Measurements from ENCODE around the gene NCKAP5L.

The NCKAP5L gene

GRCh38 chr12:49791700-49792099 lies 36.5 kb downstream of the NCKAP5L start:
- no peaks in the 10 kb centered on the region for H3K9me3 ChIP-seq (ENCODE audit: insufficient read depth, low read depth, low read length)
- no CpG with 5 or more reads among the region's 23 CpGs for WGBS (ENCODE audit: extremely low coverage, insufficient coverage, insufficient read length)
- H2BK120ac ChIP-seq (ENCODE audit: insufficient read depth, low read length, poor library complexity): no peak overlapping the region
- H3K27me3 ChIP-seq (ENCODE audit: insufficient read depth, low read length): no peaks in the 10 kb centered on the region
- H3K4me2 ChIP-seq (ENCODE audit: low read length): no peak overlapping the region
- no peak for DNase-seq
- H3K4me3 ChIP-seq (ENCODE audit: low read depth, low read length): no peak overlapping the region
- H2AK5ac ChIP-seq (ENCODE audit: low read length): no peak overlapping the region
- H2BK5ac ChIP-seq (ENCODE audit: low read depth, low read length, poor library complexity): no peak overlapping the region
- no peak overlapping the region for H2AFZ ChIP-seq (ENCODE audit: insufficient read depth, low read length, poor library complexity)
- peaks cover 41 to 47% of the 10 kb centered on the region in 2 experiments for H3K36me3 ChIP-seq (ENCODE audit: control insufficient read depth in 1 of 2, insufficient read depth in 2 of 2, low read length in 2 of 2)
- H4K8ac ChIP-seq (ENCODE audit: low read depth, low read length): no peak overlapping the region
- no peak overlapping the region for H3K9ac ChIP-seq (ENCODE audit: low read length)
- H3K79me1 ChIP-seq (ENCODE audit: low read length): no peaks in the 10 kb centered on the region
- no peak overlapping the region for H3K27ac ChIP-seq (ENCODE audit: low read depth, low read length)
- no peak overlapping the region for H3K14ac ChIP-seq (ENCODE audit: low read length)
- H2BK12ac ChIP-seq (ENCODE audit: low read length): no peak overlapping the region
- no peaks in the 10 kb centered on the region for H3K79me2 ChIP-seq (ENCODE audit: control insufficient read depth, insufficient read depth, low read length, poor library complexity)
- H3K23ac ChIP-seq (ENCODE audit: low read length): no peak overlapping the region
- H3K4me1 ChIP-seq (ENCODE audit: control insufficient read depth in 1 of 2, insufficient read depth in 2 of 2, low read length in 2 of 2): no peaks in the 10 kb centered on the region
- H4K12ac ChIP-seq (ENCODE audit: low read depth, low read length): no peak overlapping the region
- H4K91ac ChIP-seq (ENCODE audit: low read depth, low read length): no peak overlapping the region
- no peak overlapping the region for H3K18ac ChIP-seq (ENCODE audit: low read length)
- no peak overlapping the region for H3K4ac ChIP-seq (ENCODE audit: low read depth, low read length)

- DNase-seq: no peak
- Histone ChIP-seq H3K27me3 (ENCODE audit: insufficient read depth, low read length) (no peaks in the 10 kb centered on the region), H3K9me3 (ENCODE audit: insufficient read depth, low read depth, low read length) (no peaks in the 10 kb centered on the region), H4K12ac (ENCODE audit: low read depth, low read length) (no peak overlapping the region), H3K4me3 (ENCODE audit: low read depth, low read length) (no peak overlapping the region), H3K79me1 (ENCODE audit: low read length) (no peaks in the 10 kb centered on the region), H3K4me1 (ENCODE audit: control insufficient read depth in 1 of 2, insufficient read depth in 2 of 2, low read length in 2 of 2) (no peaks in the 10 kb centered on the region), H3K27ac (ENCODE audit: low read depth, low read length) (no peak overlapping the region), H3K79me2 (ENCODE audit: control insufficient read depth, insufficient read depth, low read length, poor library complexity) (no peaks in the 10 kb centered on the region), H3K23ac (ENCODE audit: low read length) (no peak overlapping the region), H3K18ac (ENCODE audit: low read length) (no peak overlapping the region), H3K4ac (ENCODE audit: low read depth, low read length) (no peak overlapping the region), H2AFZ (ENCODE audit: insufficient read depth, low read length, poor library complexity) (no peak overlapping the region), H2BK12ac (ENCODE audit: low read length) (no peak overlapping the region), H2BK5ac (ENCODE audit: low read depth, low read length, poor library complexity) (no peak overlapping the region), H3K9ac (ENCODE audit: low read length) (no peak overlapping the region), H3K36me3 (ENCODE audit: control insufficient read depth in 1 of 2, insufficient read depth in 2 of 2, low read length in 2 of 2) (peaks cover 33 to 39% of the 10 kb centered on the region in 2 experiments), H3K4me2 (ENCODE audit: low read length) (no peak overlapping the region), H3K14ac (ENCODE audit: low read length) (no peak overlapping the region), H2AK5ac (ENCODE audit: low read length) (no peak overlapping the region), H2BK120ac (ENCODE audit: insufficient read depth, low read length, poor library complexity) (no peak overlapping the region), H4K91ac (ENCODE audit: low read depth, low read length) (no peak overlapping the region), H4K8ac (ENCODE audit: low read depth, low read length) (peak overlapping the region; percentile 30)
- no CpG with 5 or more reads among the region's 22 CpGs for WGBS (ENCODE audit: extremely low coverage, insufficient coverage, insufficient read length)
Measured at GRCh38 chr12:49790741-49791555, 37.3 kb downstream of the NCKAP5L start.

DNA sequence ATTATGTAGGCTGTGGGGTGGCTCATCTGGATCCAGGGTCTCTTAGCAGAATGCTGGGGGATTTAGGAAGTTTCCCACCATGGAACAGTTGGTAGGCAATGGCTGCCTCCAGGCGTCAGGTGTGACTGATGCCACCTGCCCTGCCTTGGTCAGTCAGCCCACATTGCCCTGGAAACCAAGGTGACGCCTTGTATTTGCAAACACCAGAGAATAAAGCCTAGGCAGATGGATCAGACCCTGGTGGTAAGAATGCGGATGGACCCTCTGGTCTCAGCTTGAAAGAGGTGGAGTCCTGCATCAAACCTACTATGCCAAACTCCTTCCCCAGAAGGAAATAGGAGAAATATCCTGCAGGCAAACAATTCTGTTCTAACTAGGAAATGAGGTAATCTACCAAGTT lies 38.2 kb downstream of the NCKAP5L start:
- H3K14ac ChIP-seq (ENCODE audit: low read length): no peak overlapping the region
- no peak overlapping the region for H2AFZ ChIP-seq (ENCODE audit: insufficient read depth, low read length, poor library complexity)
- no peaks in the 10 kb centered on the region for H3K79me1 ChIP-seq (ENCODE audit: low read length)
- H3K9me3 ChIP-seq (ENCODE audit: insufficient read depth, low read depth, low read length): no peaks in the 10 kb centered on the region
- H4K8ac ChIP-seq (ENCODE audit: low read depth, low read length): no peak overlapping the region
- H3K36me3 ChIP-seq (ENCODE audit: control insufficient read depth in 1 of 2, insufficient read depth in 2 of 2, low read length in 2 of 2): peaks cover 24 to 30% of the 10 kb centered on the region in 2 experiments
- no peaks in the 10 kb centered on the region for H3K27me3 ChIP-seq (ENCODE audit: insufficient read depth, low read length)
- no peak overlapping the region for H3K23ac ChIP-seq (ENCODE audit: low read length)
- peak; percentile 53 to 79 for DNase-seq
- H3K27ac ChIP-seq (ENCODE audit: low read depth, low read length): no peak overlapping the region
- no peak overlapping the region for H3K4me2 ChIP-seq (ENCODE audit: low read length)
- no CpG with 5 or more reads among the region's 3 CpGs for WGBS (ENCODE audit: extremely low coverage, insufficient coverage, insufficient read length)
- H3K18ac ChIP-seq (ENCODE audit: low read length): no peak overlapping the region
- no peak overlapping the region for H3K4me3 ChIP-seq (ENCODE audit: low read depth, low read length)
- no peak overlapping the region for H4K12ac ChIP-seq (ENCODE audit: low read depth, low read length)
- no peaks in the 10 kb centered on the region for H3K4me1 ChIP-seq (ENCODE audit: control insufficient read depth in 1 of 2, insufficient read depth in 2 of 2, low read length in 2 of 2)
- H3K4ac ChIP-seq (ENCODE audit: low read depth, low read length): no peak overlapping the region
- H2BK12ac ChIP-seq (ENCODE audit: low read length): no peak overlapping the region
- H2AK5ac ChIP-seq (ENCODE audit: low read length): no peak overlapping the region
- no peak overlapping the region for H2BK5ac ChIP-seq (ENCODE audit: low read depth, low read length, poor library complexity)
- H3K79me2 ChIP-seq (ENCODE audit: control insufficient read depth, insufficient read depth, low read length, poor library complexity): no peaks in the 10 kb centered on the region
- H4K91ac ChIP-seq (ENCODE audit: low read depth, low read length): no peak overlapping the region
- H3K9ac ChIP-seq (ENCODE audit: low read length): no peak overlapping the region
- H2BK120ac ChIP-seq (ENCODE audit: insufficient read depth, low read length, poor library complexity): no peak overlapping the region

GRCh38 chr12:49787672-49788071 lies 40.5 kb downstream of the NCKAP5L start:
- WGBS (ENCODE audit: extremely low coverage, insufficient coverage, insufficient read length): no CpG with 5 or more reads among the region's 2 CpGs
- H3K4ac ChIP-seq (ENCODE audit: low read depth, low read length): no peak overlapping the region
- no peak overlapping the region for H2BK120ac ChIP-seq (ENCODE audit: insufficient read depth, low read length, poor library complexity)
- no peak overlapping the region for H2AK5ac ChIP-seq (ENCODE audit: low read length)
- no peak overlapping the region for H3K23ac ChIP-seq (ENCODE audit: low read length)
- no peak overlapping the region for H2AFZ ChIP-seq (ENCODE audit: insufficient read depth, low read length, poor library complexity)
- H3K4me3 ChIP-seq (ENCODE audit: low read depth, low read length): no peak overlapping the region
- no peak overlapping the region for H4K91ac ChIP-seq (ENCODE audit: low read depth, low read length)
- H3K4me2 ChIP-seq (ENCODE audit: low read length): no peak overlapping the region
- H3K79me1 ChIP-seq (ENCODE audit: low read length): no peaks in the 10 kb centered on the region
- peaks cover 14 to 15% of the 10 kb centered on the region in 2 experiments for H3K36me3 ChIP-seq (ENCODE audit: control insufficient read depth in 1 of 2, insufficient read depth in 2 of 2, low read length in 2 of 2)
- no peaks in the 10 kb centered on the region for H3K27me3 ChIP-seq (ENCODE audit: insufficient read depth, low read length)
- H3K79me2 ChIP-seq (ENCODE audit: control insufficient read depth, insufficient read depth, low read length, poor library complexity): no peaks in the 10 kb centered on the region
- DNase-seq: no peak
- no peak overlapping the region for H3K27ac ChIP-seq (ENCODE audit: low read depth, low read length)
- no peak overlapping the region for H3K18ac ChIP-seq (ENCODE audit: low read length)
- H2BK12ac ChIP-seq (ENCODE audit: low read length): no peak overlapping the region
- H4K12ac ChIP-seq (ENCODE audit: low read depth, low read length): no peak overlapping the region
- no peak overlapping the region for H3K14ac ChIP-seq (ENCODE audit: low read length)
- H3K4me1 ChIP-seq (ENCODE audit: control insufficient read depth in 1 of 2, insufficient read depth in 2 of 2, low read length in 2 of 2): no peaks in the 10 kb centered on the region
- no peak overlapping the region for H4K8ac ChIP-seq (ENCODE audit: low read depth, low read length)
- no peak overlapping the region for H3K9ac ChIP-seq (ENCODE audit: low read length)
- H3K9me3 ChIP-seq (ENCODE audit: insufficient read depth, low read depth, low read length): no peaks in the 10 kb centered on the region
- no peak overlapping the region for H2BK5ac ChIP-seq (ENCODE audit: low read depth, low read length, poor library complexity)
